NCI-H1105 treated with DMSO at 0.1 percent for 48 hours (cell line): Measurements from ENCODE around the gene KCNJ1.

Experiments
- DNase-seq: peaks from one replicate; lab custom pipeline; 2025; lab: John Stamatoyannopoulos, UW

Gene KCNJ1

GRCh38 chr11:128901653-128902514 lies 34.8 kb upstream of the KCNJ1 start:
- DNase-seq = no peak

- no peak for DNase-seq
Measured at GRCh38 chr11:128900468-128900867, 33.4 kb upstream of the KCNJ1 start.

- no peak for DNase-seq
Measured at GRCh38 chr11:128898580-128899344, 31.7 kb upstream of the KCNJ1 start.

- no peak for DNase-seq
Measured at GRCh38 chr11:128897826-128898225, 30.7 kb upstream of the KCNJ1 start.

GRCh38 chr11:128896356-128896755 lies 29.3 kb upstream of the KCNJ1 start:
- DNase-seq = no peak

GRCh38 chr11:128895526-128895925 lies 28.4 kb upstream of the KCNJ1 start:
- DNase-seq = no peak

GRCh38 chr11:128894685-128895084 lies 27.6 kb upstream of the KCNJ1 start:
- no peak for DNase-seq

GRCh38 chr11:128894286-128894681 lies 27.2 kb upstream of the KCNJ1 start:
- no peak for DNase-seq

GRCh38 chr11:128893578-128894285 lies 26.6 kb upstream of the KCNJ1 start:
- no peak for DNase-seq

GRCh38 chr11:128892866-128893565 lies 25.9 kb upstream of the KCNJ1 start:
- DNase-seq = no peak

GRCh38 chr11:128891913-128892398 lies 24.9 kb upstream of the KCNJ1 start:
- DNase-seq = no peak

- peak; percentile 80 for DNase-seq
Measured at GRCh38 chr11:128890543-128891368, 23.7 kb upstream of the KCNJ1 start, which contains the start of gene KCNJ5. TSS of gene KCNJ5 (plus strand) at chr11:128891356. CDS start at chr11:128911274, 19,918 bp downstream.

- DNase-seq = no peak
Measured at GRCh38 chr11:128890216-128890542, 23.1 kb upstream of the KCNJ1 start.

GRCh38 chr11:128889657-128890213 lies 22.6 kb upstream of the KCNJ1 start:
- DNase-seq = no peak

GRCh38 chr11:128888034-128888985 lies 21.2 kb upstream of the KCNJ1 start:
- DNase-seq = peak; percentile 61

- DNase-seq = peak; percentile 62
Measured at GRCh38 chr11:128886406-128887124, 19.5 kb upstream of the KCNJ1 start.

GRCh38 chr11:128884703-128885338 lies 17.7 kb upstream of the KCNJ1 start:
- DNase-seq = peak; percentile 79

- DNase-seq = no peak
Measured at GRCh38 chr11:128884054-128884453, 17.0 kb upstream of the KCNJ1 start.
